ENCODE data around the gene ANG. TPM values are rescaled to one million over a fixed set of nuclear protein-coding genes. Genes with fewer than 3 reads are reported as not detected.

Gene ANG
- total RNA-seq, 1 donor from 2014 or later: 0.98 TPM

DNA sequence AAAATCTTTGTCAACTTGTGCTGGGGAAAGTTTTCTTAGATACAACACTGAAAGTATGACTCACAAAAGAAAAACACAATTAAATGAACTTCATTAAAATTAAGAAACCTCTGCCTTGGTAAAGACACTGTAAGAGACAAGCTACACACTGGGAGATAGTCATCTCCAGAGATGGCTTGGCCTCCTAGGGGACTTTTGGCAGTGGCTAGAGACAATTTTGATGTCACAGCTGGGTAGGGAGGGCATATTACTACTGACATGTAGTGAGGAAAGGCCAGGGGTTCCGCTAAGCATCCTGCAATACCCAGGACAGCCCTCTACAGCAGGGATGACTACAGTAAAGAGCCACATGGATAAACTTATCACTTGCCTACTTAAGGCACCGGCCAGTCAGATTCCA is 12.9 kb upstream of the ANG start:
- intact Hi-C loops (cut with micrococcal nuclease): no loop called here

- intact Hi-C loops (cut with micrococcal nuclease): no loop called here
These were observed 12.5 kb upstream of the ANG start for GRCh38 chr14:20676072-20676471.

- intact Hi-C loops (cut with micrococcal nuclease): loop anchor here (2.0 to 5.0 kb wide), 3 partner anchors 267 to 407 kb away; partner anchors contain the start of gene TEP1
These were observed 8.7 kb upstream of the ANG start for GRCh38 chr14:20679907-20680306.

GRCh38 chr14:20680363-20680762 is 8.2 kb upstream of the ANG start:
- intact Hi-C loops (cut with micrococcal nuclease): loop anchor here (2.0 to 5.0 kb wide), 3 partner anchors 268 to 407 kb away; partner anchors contain the start of gene TEP1

- intact Hi-C loops (cut with micrococcal nuclease): loop anchor here (1.0 to 5.0 kb wide), 7 partner anchors 9 to 406 kb away; partner anchors contain the start of gene TEP1
These were observed 7.7 kb upstream of the ANG start for GRCh38 chr14:20680843-20681347.

- intact Hi-C loops (cut with micrococcal nuclease): loop anchor here (1.0 to 5.0 kb wide), 8 partner anchors 9 to 406 kb away; partner anchors contain the start of genes PIP4P1 and TEP1
These were observed 7.0 kb upstream of the ANG start for GRCh38 chr14:20681348-20682126.

DNA sequence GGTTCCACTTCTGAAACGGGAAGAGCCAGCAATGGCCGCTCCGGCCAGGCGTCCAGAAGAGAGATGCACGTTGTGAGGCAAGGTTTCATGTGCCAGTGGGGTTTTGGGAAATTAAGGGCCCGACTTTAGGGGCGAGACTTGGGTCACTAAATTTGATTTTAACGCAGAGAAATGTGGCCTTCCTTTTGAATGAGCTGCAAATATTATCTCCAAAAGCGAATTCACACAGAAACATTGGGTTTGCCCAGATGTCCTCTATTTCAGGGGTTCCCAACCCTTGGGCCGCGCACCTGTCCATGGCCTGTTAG is 6.5 kb upstream of the ANG start:
- intact Hi-C loops (cut with micrococcal nuclease): loop anchor here (1.0 to 5.0 kb wide), 3 partner anchors 221 to 405 kb away; partner anchors contain the start of gene PIP4P1

- intact Hi-C loops (cut with micrococcal nuclease): loop anchor here (1.0 to 5.0 kb wide), 6 partner anchors 49 to 405 kb away; partner anchors contain the start of genes PIP4P1 and PNP
These were observed 6.0 kb upstream of the ANG start for GRCh38 chr14:20682435-20683124.

GRCh38 chr14:20683125-20683890 is 5.3 kb upstream of the ANG start:
- intact Hi-C loops (cut with micrococcal nuclease): loop anchor here (1.0 to 5.0 kb wide), 5 partner anchors 50 to 404 kb away; partner anchors contain the start of gene PNP

DNA sequence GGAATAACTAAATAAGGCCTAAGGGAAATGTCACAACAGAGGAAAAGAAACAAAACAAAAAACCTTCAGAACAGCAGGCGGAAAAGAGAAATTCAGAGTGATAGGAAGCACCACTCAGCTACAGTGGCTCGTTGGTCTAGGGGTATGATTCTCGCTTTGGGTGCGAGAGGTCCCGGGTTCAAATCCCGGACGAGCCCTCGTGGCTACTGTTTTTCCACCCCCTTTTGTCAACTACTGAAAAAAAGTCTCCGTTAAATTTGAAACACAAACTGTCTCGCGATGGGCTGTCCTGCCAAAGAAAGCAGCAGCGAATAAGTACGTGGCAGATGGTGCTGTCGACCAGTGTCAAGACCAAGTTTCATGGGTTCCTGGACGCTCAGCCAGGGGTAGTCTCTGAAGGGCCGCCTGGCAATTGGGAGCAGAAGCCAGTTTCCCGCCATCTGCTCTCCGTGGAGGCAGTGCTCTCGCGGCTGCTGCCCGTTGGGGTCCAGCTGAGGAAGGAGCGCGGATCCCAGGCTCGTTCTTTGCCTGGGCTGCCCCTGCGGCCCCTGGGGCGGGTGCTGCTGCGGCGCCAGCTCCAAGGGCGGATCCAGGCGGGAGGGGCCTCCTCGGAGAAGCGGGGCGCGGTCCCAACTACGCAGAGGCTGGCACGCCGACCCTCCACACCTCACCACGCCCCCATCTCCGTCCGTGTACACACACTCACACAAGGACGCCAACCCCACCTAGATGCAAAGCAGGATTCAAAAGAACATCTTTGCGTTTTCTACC is 4.5 kb upstream of the ANG start, which contains the start of gene RNASE4:
Gene RNASE4, plus strand, starts transcription at position 670 of the 771 bp plus-strand sequence. CDS start 14,812 bp downstream, outside the sequence.
- intact Hi-C loops (cut with micrococcal nuclease): loop anchor here (1.0 to 5.0 kb wide), 8 partner anchors 51 to 403 kb away; partner anchors contain the start of genes CCNB1IP1, METTL17, PARP2 and PNP

GRCh38 chr14:20684662-20685456 is 3.7 kb upstream of the ANG start:
- intact Hi-C loops (cut with micrococcal nuclease): loop anchor here (1.0 to 5.0 kb wide), 5 partner anchors 287 to 402 kb away; partner anchors contain the start of genes CCNB1IP1, METTL17 and PARP2

- intact Hi-C loops (cut with micrococcal nuclease): no loop called here
These were observed 2.0 kb upstream of the ANG start for GRCh38 chr14:20686386-20687143.

GRCh38 chr14:20687362-20688166 is 1.0 kb upstream of the ANG start:
- intact Hi-C loops (cut with micrococcal nuclease): no loop called here

DNA sequence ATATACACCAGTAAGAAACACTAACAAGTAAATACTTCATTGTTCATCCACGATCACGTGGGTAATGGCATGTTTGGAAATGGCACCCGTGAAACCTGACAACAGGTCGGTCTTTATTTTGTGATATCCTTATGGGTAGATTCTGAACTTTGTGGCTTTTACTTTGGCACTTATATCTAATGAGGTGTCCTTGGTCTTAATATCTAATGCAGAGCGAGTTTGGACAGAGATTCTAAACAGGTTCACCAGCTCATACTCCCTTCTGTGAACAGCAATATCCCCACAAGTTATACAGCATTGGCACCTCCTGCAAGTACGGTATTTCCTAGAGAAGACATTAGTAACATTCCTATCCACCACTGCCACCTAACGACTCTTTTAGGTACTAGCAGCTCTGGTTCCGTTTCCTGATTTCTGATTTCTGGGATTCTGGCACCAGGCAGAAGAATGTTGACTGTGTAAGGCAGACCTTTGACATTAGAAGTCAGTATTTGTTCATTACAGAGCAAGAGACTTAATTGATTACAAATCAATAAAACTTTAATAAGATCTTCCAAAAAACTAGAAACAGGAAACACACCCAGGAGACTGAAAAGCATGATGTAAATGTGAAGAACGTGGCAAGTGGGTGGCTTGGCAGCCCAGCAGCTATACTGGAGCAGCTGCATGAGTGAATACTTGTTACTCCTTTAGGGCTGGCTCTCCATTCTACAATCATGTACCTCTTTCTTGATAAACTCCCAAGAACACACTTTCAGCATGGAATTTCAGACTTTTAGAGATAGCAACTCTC is 2.5 kb downstream of the ANG start:
- intact Hi-C loops (cut with micrococcal nuclease): loop anchor here (1.0 to 2.0 kb wide), 4 partner anchors 28 to 160 kb away; no protein-coding TSS in a partner anchor

DNA sequence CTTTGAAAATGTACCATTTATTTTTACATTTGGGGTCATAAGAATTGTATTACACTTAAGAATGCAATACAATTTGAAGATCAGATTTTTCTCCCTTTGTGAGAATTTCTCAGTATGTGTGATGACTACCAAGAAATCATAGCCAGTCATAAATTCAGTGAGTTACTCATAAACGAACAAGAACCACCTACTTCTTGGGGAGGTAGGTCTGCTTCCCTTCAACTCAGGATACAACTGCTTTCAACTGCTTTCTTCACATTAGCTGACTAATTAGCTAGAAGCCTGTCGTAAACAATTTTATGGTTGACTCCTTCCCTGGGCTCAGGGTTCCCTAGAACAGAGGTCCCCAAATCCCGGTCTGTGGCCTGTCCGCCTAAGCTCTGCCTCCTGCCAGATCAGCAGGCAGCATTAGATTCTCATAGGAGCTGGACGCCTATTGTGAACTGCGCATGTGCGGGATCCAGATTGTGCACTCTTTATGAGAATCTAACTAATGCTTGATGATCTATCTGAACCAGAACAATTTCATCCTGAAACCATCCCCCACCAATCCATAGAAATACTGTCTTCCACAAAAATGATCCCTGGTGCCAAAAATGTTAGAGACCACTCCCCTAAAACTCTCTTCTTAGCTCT is 3.7 kb downstream of the ANG start:
- intact Hi-C loops (cut with micrococcal nuclease): no loop called here

GRCh38 chr14:20696764-20697163 is 8.2 kb downstream of the ANG start:
- intact Hi-C loops (cut with micrococcal nuclease): loop anchor here (1.0 kb wide), 3 partner anchors 159 to 275 kb away; no protein-coding TSS in a partner anchor

Data from T-helper 2 cell treated with Interferon-gamma antibody and Interleukin-4, amounts not matched to agents 100 ng/mL and 5 ng/mL, for 36 hours (primary cell).